HG02763 (cell line): ENCODE results near the gene TRPM5.

Experiments
- ATAC-seq: cut with Tn5 transposase; IDR thresholded peaks from one replicate; pipeline ENCODE4 v1.9.1; 2021; ENCODE audit warnings: mild to moderate bottlenecking, moderate library complexity; ENCODE audit not compliant: unreplicated experiment

Gene TRPM5

GRCh38 chr11:2453436-2453835, 9.1 kb upstream of the TRPM5 start:
- ATAC-seq, result no peak

- no peak for ATAC-seq
These were observed 8.2 kb upstream of the TRPM5 start for GRCh38 chr11:2452321-2453012.

- ATAC-seq, result no peak
These were observed 7.6 kb upstream of the TRPM5 start for GRCh38 chr11:2451916-2452315.

- no peak for ATAC-seq
These were observed 7.0 kb upstream of the TRPM5 start for GRCh38 chr11:2451336-2451735.

- ATAC-seq, result no peak
These were observed 6.2 kb upstream of the TRPM5 start for GRCh38 chr11:2450321-2451041.

GRCh38 chr11:2449548-2450320, 5.4 kb upstream of the TRPM5 start:
- ATAC-seq, result no peak

- ATAC-seq, result no peak
These were observed 4.6 kb upstream of the TRPM5 start for GRCh38 chr11:2448661-2449547.

GRCh38 chr11:2447951-2448650, 3.8 kb upstream of the TRPM5 start:
- ATAC-seq, result no peak

- no peak for ATAC-seq
These were observed 3.1 kb upstream of the TRPM5 start for GRCh38 chr11:2447253-2447950.

GRCh38 chr11:2446590-2447252, 2.4 kb upstream of the TRPM5 start:
- ATAC-seq, result no peak

GRCh38 chr11:2445746-2446551, 1.6 kb upstream of the TRPM5 start:
- ATAC-seq, result no peak

- ATAC-seq, result no peak
These were observed 769 bp upstream of the TRPM5 start, which contains the start of gene KCNQ1 for GRCh38 chr11:2444821-2445745. Gene KCNQ1, plus strand, starts transcription at chr11:2445008. Its CDS starts 91 bp downstream, at chr11:2445099.

- no peak for ATAC-seq
These were observed 908 bp downstream of the TRPM5 start for GRCh38 chr11:2443406-2443805.

GRCh38 chr11:2442589-2442988, 1.7 kb downstream of the TRPM5 start:
- ATAC-seq, result no peak

- no peak for ATAC-seq
These were observed 3.1 kb downstream of the TRPM5 start for GRCh38 chr11:2441171-2441570.

- ATAC-seq, result no peak
These were observed 3.7 kb downstream of the TRPM5 start for GRCh38 chr11:2440646-2441045.

GRCh38 chr11:2439820-2440219, 4.5 kb downstream of the TRPM5 start:
- ATAC-seq, result no peak
